Left lung (tissue), 10 donors: ENCODE data around the gene KRT16. TPM values are rescaled to one million over a fixed set of nuclear protein-coding genes. Genes with fewer than 3 reads are reported as not detected.

Experiments used
- ATAC-seq: fragments of 200-7000 bp; cut with Tn5 transposase; one replicate; pipeline ENCODE4 v1.9.1; 2020; ENCODE audit warnings: moderate library complexity
- DNase-seq, 4 donors: peaks; one replicate each; pipeline ENCODE4 v3.0.0-alpha.2; 2013 to 2020
- H3K27ac ChIP-seq, 2 donors: fragments of 200-600 bp; sonication (generic) in 1 of 2; one replicate each; pipeline versions ENCODE4 v1.5.0 to v1.8.0; 2020 to 2021
- H3K27me3 ChIP-seq, 2 donors: fragments of 200-600 bp; sonication (generic) in 1 of 2; one replicate each; pipeline versions ENCODE4 v1.5.0 to v1.8.0; 2020 to 2021
- H3K36me3 ChIP-seq, 2 donors: fragments of 200-600 bp; sonication (generic) in 1 of 2; one replicate each; pipeline versions ENCODE4 v1.5.0 to v1.8.0; 2020 to 2021
- H3K4me1 ChIP-seq, 2 donors: fragments of 200-600 bp; one replicate each; pipeline ENCODE4 v1.8.0; 2021
- H3K4me3 ChIP-seq, 2 donors: fragments of 200-600 bp; sonication (generic) in 1 of 2; one replicate each; pipeline versions ENCODE4 v1.5.0 to v1.8.0; 2020 to 2021; ENCODE audit warnings: mild to moderate bottlenecking in 1 of 2
- H3K9me3 ChIP-seq, 2 donors: fragments of 200-600 bp; sonication (generic) in 1 of 2; one replicate each; pipeline versions ENCODE4 v1.5.0 to v1.8.0; 2020 to 2021
- CTCF ChIP-seq, 2 donors: fragments of 200-600 bp; sonication (generic) in 1 of 2; IDR thresholded peaks; one replicate each; pipeline versions ENCODE4 v1.5.0 to v1.8.0; 2021; ENCODE audit warnings: antibody characterized with exemption in 2 of 2
- intact Hi-C, 2 donors: fragments of 100-400 bp; cut with DNase I; formaldehyde crosslinking; loops; one replicate each; pipeline versions ENCODE4 v1.11.2 to v1.14.2; 2022
- polyA plus RNA-seq, 6 donors: library from polyadenylated mRNA; unstranded; fragments of 120-200 nt; gene quantifications; one replicate each; pipeline ENCODE4 v1.2.1, GENCODE V29; 2013; ENCODE audit not compliant: insufficient read length in 6 of 6
- total RNA-seq, 2 donors: library from RNA; stranded (reverse); fragmentation: NEBNext Ultra II Directional; extraction: Animal tissue kit (Norgen Biotek cat#: 25700); gene quantifications; one replicate each; pipeline ENCODE4 v1.2.1, GENCODE V29; 2021
- donor health status: DM: no; HTN: yes; CAD: no.
- donor health status: DM: no; HTN: no; CAD: no.

Gene KRT16
- total and polyA plus RNA-seq, 8 donors: 0.65 to 1.0 TPM; not detected in 6

- no peak for TF ChIP-seq CTCF (IDR thresholded peaks at IDR 0.05)
- H3K4me1 ChIP-seq: peaks cover 0 to 12% of the 10 kb centered on the region in 2 donors
Measured at GRCh38 chr17:41653892-41654677, 41.5 kb upstream of the KRT16 start.

GRCh38 chr17:41653421-41653820, 40.9 kb upstream of the KRT16 start:
- ATAC-seq: no peak
- Histone ChIP-seq H3K27me3 (no peaks in the 10 kb centered on the region), H3K4me3 (no peak overlapping the region), H3K4me1 (peaks cover 2 to 17% of the 10 kb centered on the region in 2 donors), H3K9me3 (no peaks in the 10 kb centered on the region), H3K36me3 (no peaks in the 10 kb centered on the region), H3K27ac (peak overlapping the region; percentile 76 to 85)
- intact Hi-C loops: no loop called here
- TF ChIP-seq CTCF (IDR thresholded peaks at IDR 0.05): no peak
- DNase-seq: no peak

More at GRCh38 chr17:41653892-41654677, 41.5 kb upstream of the KRT16 start:
- no peaks in the 10 kb centered on the region for H3K27me3 ChIP-seq
- no peaks in the 10 kb centered on the region for H3K36me3 ChIP-seq
- intact Hi-C loops: no loop called here
- DNase-seq (peak in 3 of 4 donors; percentile 74 to 94 (median 84)), ATAC-seq (peak; percentile 80)
- H3K4me3 ChIP-seq: no peak overlapping the region
- peak overlapping the region; percentile 76 to 85 for H3K27ac ChIP-seq
- no peaks in the 10 kb centered on the region for H3K9me3 ChIP-seq

GRCh38 chr17:41652461-41652970, 39.9 kb upstream of the KRT16 start:
- DNase-seq (peak in 1 of 4 donors; percentile 60), ATAC-seq (no peak)
- Histone ChIP-seq H3K36me3 (no peaks in the 10 kb centered on the region), H3K27ac (peak overlapping the region in 1 of 2 donors; percentile 8), H3K4me1 (peaks cover 4 to 26% of the 10 kb centered on the region in 2 donors), H3K27me3 (no peaks in the 10 kb centered on the region), H3K9me3 (no peaks in the 10 kb centered on the region), H3K4me3 (no peak overlapping the region)
- TF ChIP-seq CTCF (IDR thresholded peaks at IDR 0.05): no peak
- intact Hi-C loops: no loop called here

GRCh38 chr17:41651625-41652460, 39.3 kb upstream of the KRT16 start:
- peak; percentile 54 for ATAC-seq
- no peak for TF ChIP-seq CTCF (IDR thresholded peaks at IDR 0.05)

More at GRCh38 chr17:41651625-41652460, 39.3 kb upstream of the KRT16 start:
- Histone ChIP-seq H3K36me3 (no peaks in the 10 kb centered on the region), H3K4me3 (no peak overlapping the region), H3K27ac (peak overlapping the region; percentile 67 to 80), H3K9me3 (no peaks in the 10 kb centered on the region), H3K4me1 (peaks cover 4 to 28% of the 10 kb centered on the region in 2 donors), H3K27me3 (no peaks in the 10 kb centered on the region)
- DNase-seq: peak in 3 of 4 donors; percentile 81 to 91 (median 86)
- intact Hi-C loops: no loop called here
